HEK293 (cell line): ENCODE measurements around the gene CTCF.
A peak's percentile ranks its signal among the peaks of the same experiment; 100 is the strongest.

Experiments
- CTCF ChIA-PET: fragments of 350-600 bp; formaldehyde crosslinking; extraction: SDS; loops from one replicate; lab custom pipeline; 2021; ENCODE audit warnings: antibody characterized with exemption; lab: Yijun Ruan, JAX
- POLR2A ChIA-PET: fragments of 300-600 bp; formaldehyde crosslinking; extraction: SDS; loops from one replicate; lab custom pipeline; 2020; ENCODE audit warnings: antibody characterized with exemption, inconsistent platforms; lab: Yijun Ruan, JAX
- H3K27ac ChIP-seq: fragments of 200-500 bp; sonication (Bioruptor generic); 2 replicates; pipeline ENCODE4 v1.5.1; 2014; ENCODE audit warnings: low read depth, low read length, control low read depth, inconsistent platforms; ENCODE audit errors: extremely low read depth
- H3K36me3 ChIP-seq, 2 experiments: fragments of 200-500 bp in 1 of 2; sonication (Bioruptor generic) in 1 of 2; 1 replicate in 1 of 2; 2 replicates in 1 of 2; pipeline ENCODE4 v1.5.1; 2014 to 2017; ENCODE audit warnings: inconsistent platforms in 2 of 2, low read length in 2 of 2; ENCODE audit not compliant: control insufficient read depth in 2 of 2, insufficient read depth in 1 of 2
- H3K4me1 ChIP-seq: fragments of 200-500 bp; sonication (Bioruptor generic); 2 replicates; pipeline ENCODE4 v1.5.1; 2014; ENCODE audit warnings: mild to moderate bottlenecking, low read length, inconsistent platforms; ENCODE audit not compliant: control insufficient read depth, insufficient read depth
- H3K4me3 ChIP-seq: 2 replicates; pipeline ENCODE4 v1.5.1; 2011; ENCODE audit warnings: low read depth, mild to moderate bottlenecking, control low read depth, low read length, moderate library complexity
- H3K9me3 ChIP-seq: fragments of 200-500 bp; sonication (Bioruptor generic); 2 replicates; pipeline ENCODE4 v1.5.1; 2014; ENCODE audit warnings: low read depth, low read length, inconsistent platforms; ENCODE audit not compliant: control insufficient read depth, insufficient read depth
- FEZF1 ChIP-seq: fragments of 450-650 bp; formaldehyde crosslinking; IDR thresholded peaks from 2 replicates; pipeline ENCODE4 v1.5.1; 2016; ENCODE audit warnings: missing biosample characterization, missing genetic modification characterization
- KLF1 ChIP-seq: fragments of 450-650 bp; formaldehyde crosslinking; IDR thresholded peaks from 2 replicates; pipeline ENCODE4 v1.5.1; 2016; ENCODE audit warnings: missing biosample characterization, missing genetic modification characterization
- KLF10 ChIP-seq: fragments of 450-650 bp; IDR thresholded peaks from 2 replicates; pipeline ENCODE4 v1.5.1; 2018; ENCODE audit warnings: missing biosample characterization, mild to moderate bottlenecking, missing genetic modification characterization
- KLF8 ChIP-seq: fragments of 450-650 bp; formaldehyde crosslinking; IDR thresholded peaks from 2 replicates; pipeline ENCODE4 v1.5.1; 2016; ENCODE audit warnings: missing biosample characterization, missing genetic modification characterization
- MEIS1 ChIP-seq: sonication (generic); formaldehyde crosslinking; IDR thresholded peaks from 2 replicates; pipeline ENCODE4 v1.8.1; 2022; ENCODE audit warnings: missing genetic modification reagents, mild to moderate bottlenecking, borderline replicate concordance
- SALL2 ChIP-seq: fragments of 450-650 bp; formaldehyde crosslinking; IDR thresholded peaks from 2 replicates; pipeline ENCODE4 v1.5.0; 2017; ENCODE audit warnings: missing biosample characterization, mild to moderate bottlenecking, missing genetic modification characterization, borderline replicate concordance
- WT1 ChIP-seq: fragments of 450-650 bp; formaldehyde crosslinking; IDR thresholded peaks from 2 replicates; pipeline ENCODE4 v1.5.1; 2016; ENCODE audit warnings: missing biosample characterization, missing genetic modification characterization
- ZBTB17 ChIP-seq: fragments of 450-650 bp; formaldehyde crosslinking; IDR thresholded peaks from 2 replicates; pipeline ENCODE4 v1.5.1; 2016; ENCODE audit warnings: missing biosample characterization, missing genetic modification characterization
- ZEB2 ChIP-seq: fragments of 450-650 bp; formaldehyde crosslinking; IDR thresholded peaks from 2 replicates; pipeline ENCODE4 v1.5.1; 2016; ENCODE audit warnings: missing biosample characterization, missing genetic modification characterization
- ZFP37 ChIP-seq: fragments of 450-650 bp; formaldehyde crosslinking; IDR thresholded peaks from 2 replicates; pipeline ENCODE4 v1.5.1; 2016; ENCODE audit warnings: missing biosample characterization, missing genetic modification characterization
- ZNF10 ChIP-seq: fragments of 450-650 bp; formaldehyde crosslinking; IDR thresholded peaks from 2 replicates; pipeline ENCODE4 v1.5.1; 2017; ENCODE audit warnings: missing biosample characterization, missing genetic modification characterization
- ZNF140 ChIP-seq: fragments of 450-650 bp; formaldehyde crosslinking; IDR thresholded peaks from 2 replicates; pipeline ENCODE4 v1.5.1; 2016; ENCODE audit warnings: missing biosample characterization, missing genetic modification characterization
- ZNF146 ChIP-seq: fragments of 450-650 bp; formaldehyde crosslinking; IDR thresholded peaks from 2 replicates; pipeline ENCODE4 v1.5.1; 2016; ENCODE audit warnings: missing biosample characterization, missing genetic modification characterization
- ZNF174 ChIP-seq: fragments of 450-650 bp; formaldehyde crosslinking; IDR thresholded peaks from 2 replicates; pipeline ENCODE4 v1.5.0; 2017; ENCODE audit warnings: missing biosample characterization, mild to moderate bottlenecking, missing genetic modification characterization
- ZNF366 ChIP-seq: fragments of 450-650 bp; formaldehyde crosslinking; conservative IDR thresholded peaks from 2 replicates; pipeline ENCODE4 v1.5.1; 2016; ENCODE audit warnings: missing biosample characterization, missing genetic modification characterization
- ZNF670 ChIP-seq: fragments of 450-650 bp; formaldehyde crosslinking; IDR thresholded peaks from 2 replicates; pipeline ENCODE4 v1.5.1; 2016; ENCODE audit warnings: missing biosample characterization, missing genetic modification characterization, low read depth
- ZNF677 ChIP-seq: fragments of 450-650 bp; IDR thresholded peaks from 2 replicates; pipeline ENCODE4 v1.5.0; 2018; ENCODE audit warnings: missing biosample characterization, mild to moderate bottlenecking, missing genetic modification characterization, moderate library complexity
- TF ChIP-seq, protein P1 (sequence below): fragments of 450-650 bp; formaldehyde crosslinking; IDR thresholded peaks from 2 replicates; pipeline ENCODE4 v1.5.1; 2017; ENCODE audit warnings: missing biosample characterization, missing genetic modification characterization
- TF ChIP-seq, protein P2 (sequence below): fragments of 450-650 bp; formaldehyde crosslinking; IDR thresholded peaks from 2 replicates; pipeline ENCODE4 v1.5.1; 2017; ENCODE audit warnings: missing biosample characterization, missing genetic modification characterization
- TF ChIP-seq, protein P3 (sequence below): fragments of 450-650 bp; formaldehyde crosslinking; IDR thresholded peaks from 2 replicates; pipeline ENCODE4 v1.5.1; 2016; ENCODE audit warnings: missing biosample characterization, missing genetic modification characterization
- TF ChIP-seq, protein P4 (sequence below): fragments of 450-650 bp; formaldehyde crosslinking; IDR thresholded peaks from 2 replicates; pipeline ENCODE4 v1.5.1; 2016; ENCODE audit warnings: missing biosample characterization, missing genetic modification characterization, borderline replicate concordance
- TF ChIP-seq, protein P5 (sequence below): IDR thresholded peaks from 2 replicates; pipeline ENCODE4 v1.6.1; 2011; ENCODE audit warnings: mild to moderate bottlenecking, low read depth, low read length, borderline replicate concordance
- TF ChIP-seq, protein P6 (sequence below): fragments of 450-650 bp; formaldehyde crosslinking; IDR thresholded peaks from 2 replicates; pipeline ENCODE4 v1.5.1; 2016; ENCODE audit warnings: missing biosample characterization, missing genetic modification characterization
- TF ChIP-seq, protein P7 (sequence below): fragments of 450-650 bp; IDR thresholded peaks from 2 replicates; pipeline ENCODE4 v1.5.1; 2018; ENCODE audit warnings: missing biosample characterization, mild to moderate bottlenecking, missing genetic modification characterization

The CTCF gene

DNA sequence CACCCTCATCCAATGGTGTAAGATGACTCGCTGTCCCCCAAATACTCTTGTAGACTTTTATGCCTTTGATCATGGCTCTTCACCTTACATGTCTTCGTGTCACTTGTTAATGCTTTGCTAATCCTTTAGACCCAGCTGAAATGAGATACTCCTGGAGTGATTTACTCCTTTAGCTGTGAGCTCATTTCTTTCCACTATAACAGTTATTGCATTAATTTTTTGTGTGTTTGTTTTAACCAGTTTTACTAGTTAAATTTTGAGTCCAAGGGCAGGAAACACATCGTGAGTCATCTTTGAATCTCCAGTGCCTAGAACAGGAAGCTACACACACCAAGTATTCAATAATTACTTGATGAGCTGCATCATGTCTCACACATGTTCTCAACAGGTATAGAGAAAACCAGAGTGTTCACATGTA is 6.5 kb upstream of the CTCF start (continued):
- TF ChIP-seq, protein P1, sequence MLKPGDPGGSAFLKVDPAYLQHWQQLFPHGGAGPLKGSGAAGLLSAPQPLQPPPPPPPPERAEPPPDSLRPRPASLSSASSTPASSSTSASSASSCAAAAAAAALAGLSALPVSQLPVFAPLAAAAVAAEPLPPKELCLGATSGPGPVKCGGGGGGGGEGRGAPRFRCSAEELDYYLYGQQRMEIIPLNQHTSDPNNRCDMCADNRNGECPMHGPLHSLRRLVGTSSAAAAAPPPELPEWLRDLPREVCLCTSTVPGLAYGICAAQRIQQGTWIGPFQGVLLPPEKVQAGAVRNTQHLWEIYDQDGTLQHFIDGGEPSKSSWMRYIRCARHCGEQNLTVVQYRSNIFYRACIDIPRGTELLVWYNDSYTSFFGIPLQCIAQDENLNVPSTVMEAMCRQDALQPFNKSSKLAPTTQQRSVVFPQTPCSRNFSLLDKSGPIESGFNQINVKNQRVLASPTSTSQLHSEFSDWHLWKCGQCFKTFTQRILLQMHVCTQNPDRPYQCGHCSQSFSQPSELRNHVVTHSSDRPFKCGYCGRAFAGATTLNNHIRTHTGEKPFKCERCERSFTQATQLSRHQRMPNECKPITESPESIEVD (tag by site-specific recombination) = peak; percentile 88
- TF ChIP-seq, protein P2, sequence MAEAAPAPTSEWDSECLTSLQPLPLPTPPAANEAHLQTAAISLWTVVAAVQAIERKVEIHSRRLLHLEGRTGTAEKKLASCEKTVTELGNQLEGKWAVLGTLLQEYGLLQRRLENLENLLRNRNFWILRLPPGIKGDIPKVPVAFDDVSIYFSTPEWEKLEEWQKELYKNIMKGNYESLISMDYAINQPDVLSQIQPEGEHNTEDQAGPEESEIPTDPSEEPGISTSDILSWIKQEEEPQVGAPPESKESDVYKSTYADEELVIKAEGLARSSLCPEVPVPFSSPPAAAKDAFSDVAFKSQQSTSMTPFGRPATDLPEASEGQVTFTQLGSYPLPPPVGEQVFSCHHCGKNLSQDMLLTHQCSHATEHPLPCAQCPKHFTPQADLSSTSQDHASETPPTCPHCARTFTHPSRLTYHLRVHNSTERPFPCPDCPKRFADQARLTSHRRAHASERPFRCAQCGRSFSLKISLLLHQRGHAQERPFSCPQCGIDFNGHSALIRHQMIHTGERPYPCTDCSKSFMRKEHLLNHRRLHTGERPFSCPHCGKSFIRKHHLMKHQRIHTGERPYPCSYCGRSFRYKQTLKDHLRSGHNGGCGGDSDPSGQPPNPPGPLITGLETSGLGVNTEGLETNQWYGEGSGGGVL (tag by site-specific recombination) = 0 out of 2 replicates have a peak, but pooled peaks have one; percentile 26
- TF ChIP-seq ZEB2 (tag by site-specific recombination) (0 out of 2 replicates have a peak, but pooled peaks have one; percentile 49), KLF8 (tag by site-specific recombination) (0 out of 2 replicates have a peak, but pooled peaks have one; percentile 22), SALL2 (tag by site-specific recombination) (no peak), ZNF10 (tag by site-specific recombination) (peak; percentile 73; the same call in 1 of the 2 replicates), ZNF366 (tag by site-specific recombination) (peak; percentile 60)
- TF ChIP-seq, protein P3, sequence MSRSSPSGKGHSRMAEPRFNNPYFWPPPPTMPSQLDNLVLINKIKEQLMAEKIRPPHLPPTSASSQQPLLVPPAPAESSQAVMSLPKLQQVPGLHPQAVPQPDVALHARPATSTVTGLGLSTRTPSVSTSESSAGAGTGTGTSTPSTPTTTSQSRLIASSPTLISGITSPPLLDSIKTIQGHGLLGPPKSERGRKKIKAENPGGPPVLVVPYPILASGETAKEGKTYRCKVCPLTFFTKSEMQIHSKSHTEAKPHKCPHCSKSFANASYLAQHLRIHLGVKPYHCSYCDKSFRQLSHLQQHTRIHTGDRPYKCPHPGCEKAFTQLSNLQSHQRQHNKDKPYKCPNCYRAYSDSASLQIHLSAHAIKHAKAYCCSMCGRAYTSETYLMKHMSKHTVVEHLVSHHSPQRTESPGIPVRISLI (tag by site-specific recombination) = no peak
- TF ChIP-seq, protein P4, sequence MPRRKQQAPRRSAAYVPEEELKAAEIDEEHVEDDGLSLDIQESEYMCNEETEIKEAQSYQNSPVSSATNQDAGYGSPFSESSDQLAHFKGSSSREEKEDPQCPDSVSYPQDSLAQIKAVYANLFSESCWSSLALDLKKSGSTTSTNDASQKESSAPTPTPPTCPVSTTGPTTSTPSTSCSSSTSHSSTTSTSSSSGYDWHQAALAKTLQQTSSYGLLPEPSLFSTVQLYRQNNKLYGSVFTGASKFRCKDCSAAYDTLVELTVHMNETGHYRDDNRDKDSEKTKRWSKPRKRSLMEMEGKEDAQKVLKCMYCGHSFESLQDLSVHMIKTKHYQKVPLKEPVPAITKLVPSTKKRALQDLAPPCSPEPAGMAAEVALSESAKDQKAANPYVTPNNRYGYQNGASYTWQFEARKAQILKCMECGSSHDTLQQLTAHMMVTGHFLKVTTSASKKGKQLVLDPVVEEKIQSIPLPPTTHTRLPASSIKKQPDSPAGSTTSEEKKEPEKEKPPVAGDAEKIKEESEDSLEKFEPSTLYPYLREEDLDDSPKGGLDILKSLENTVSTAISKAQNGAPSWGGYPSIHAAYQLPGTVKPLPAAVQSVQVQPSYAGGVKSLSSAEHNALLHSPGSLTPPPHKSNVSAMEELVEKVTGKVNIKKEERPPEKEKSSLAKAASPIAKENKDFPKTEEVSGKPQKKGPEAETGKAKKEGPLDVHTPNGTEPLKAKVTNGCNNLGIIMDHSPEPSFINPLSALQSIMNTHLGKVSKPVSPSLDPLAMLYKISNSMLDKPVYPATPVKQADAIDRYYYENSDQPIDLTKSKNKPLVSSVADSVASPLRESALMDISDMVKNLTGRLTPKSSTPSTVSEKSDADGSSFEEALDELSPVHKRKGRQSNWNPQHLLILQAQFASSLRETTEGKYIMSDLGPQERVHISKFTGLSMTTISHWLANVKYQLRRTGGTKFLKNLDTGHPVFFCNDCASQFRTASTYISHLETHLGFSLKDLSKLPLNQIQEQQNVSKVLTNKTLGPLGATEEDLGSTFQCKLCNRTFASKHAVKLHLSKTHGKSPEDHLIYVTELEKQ = no peak

DNA sequence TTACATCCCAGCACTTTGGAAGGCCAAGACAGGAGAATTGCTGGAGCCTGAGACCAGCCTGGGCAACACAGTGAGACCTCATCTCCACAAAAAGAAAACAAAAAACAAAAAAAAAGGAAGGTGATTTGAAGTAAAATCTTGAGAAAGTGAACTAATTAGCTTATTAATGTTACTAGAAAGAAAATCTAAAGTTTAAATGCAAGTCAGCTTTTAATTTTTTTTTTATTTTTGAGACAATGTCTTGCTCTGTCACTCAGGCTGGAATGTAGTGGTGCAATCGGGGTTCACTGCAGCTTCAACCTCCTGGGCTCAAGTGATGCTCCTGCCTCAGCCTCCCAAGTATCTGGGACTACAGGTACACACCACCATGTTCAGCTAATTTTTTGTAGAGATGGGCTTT is 3.5 kb upstream of the CTCF start:
- Histone ChIP-seq H3K4me3 (no peak overlapping the region), H3K9me3 (no peaks in the 10 kb centered on the region), H3K36me3 (no peaks in the 10 kb centered on the region), H3K27ac (no peak overlapping the region), H3K4me1 (peaks cover 4% of the 10 kb centered on the region; the same call in 1 of the 2 replicates)
- CTCF ChIA-PET = interaction anchor here (0.6 to 2.0 kb wide), 8 partner anchors 12 to 1470 kb away, joined by 3 to 18 read pairs (median 4); no protein-coding TSS in a partner anchor
- POLR2A ChIA-PET = no interaction called here
- TF ChIP-seq ZBTB17 (tag by site-specific recombination) (no peak), ZNF10 (tag by site-specific recombination) (no peak), ZNF670 (tag by site-specific recombination) (no peak), KLF10 (tag by site-specific recombination) (no peak), ZNF146 (tag by site-specific recombination) (no peak), WT1 (no peak), ZNF174 (tag by site-specific recombination) (no peak), ZFP37 (tag by site-specific recombination) (no peak), FEZF1 (tag by site-specific recombination) (no peak), ZNF677 (no peak), MEIS1 (CRISPR knock-in tag) (no peak), ZNF140 (tag by site-specific recombination) (no peak), KLF1 (no peak)
- TF ChIP-seq, protein P5, sequence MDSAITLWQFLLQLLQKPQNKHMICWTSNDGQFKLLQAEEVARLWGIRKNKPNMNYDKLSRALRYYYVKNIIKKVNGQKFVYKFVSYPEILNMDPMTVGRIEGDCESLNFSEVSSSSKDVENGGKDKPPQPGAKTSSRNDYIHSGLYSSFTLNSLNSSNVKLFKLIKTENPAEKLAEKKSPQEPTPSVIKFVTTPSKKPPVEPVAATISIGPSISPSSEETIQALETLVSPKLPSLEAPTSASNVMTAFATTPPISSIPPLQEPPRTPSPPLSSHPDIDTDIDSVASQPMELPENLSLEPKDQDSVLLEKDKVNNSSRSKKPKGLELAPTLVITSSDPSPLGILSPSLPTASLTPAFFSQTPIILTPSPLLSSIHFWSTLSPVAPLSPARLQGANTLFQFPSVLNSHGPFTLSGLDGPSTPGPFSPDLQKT = no peak
- TF ChIP-seq, protein P6, sequence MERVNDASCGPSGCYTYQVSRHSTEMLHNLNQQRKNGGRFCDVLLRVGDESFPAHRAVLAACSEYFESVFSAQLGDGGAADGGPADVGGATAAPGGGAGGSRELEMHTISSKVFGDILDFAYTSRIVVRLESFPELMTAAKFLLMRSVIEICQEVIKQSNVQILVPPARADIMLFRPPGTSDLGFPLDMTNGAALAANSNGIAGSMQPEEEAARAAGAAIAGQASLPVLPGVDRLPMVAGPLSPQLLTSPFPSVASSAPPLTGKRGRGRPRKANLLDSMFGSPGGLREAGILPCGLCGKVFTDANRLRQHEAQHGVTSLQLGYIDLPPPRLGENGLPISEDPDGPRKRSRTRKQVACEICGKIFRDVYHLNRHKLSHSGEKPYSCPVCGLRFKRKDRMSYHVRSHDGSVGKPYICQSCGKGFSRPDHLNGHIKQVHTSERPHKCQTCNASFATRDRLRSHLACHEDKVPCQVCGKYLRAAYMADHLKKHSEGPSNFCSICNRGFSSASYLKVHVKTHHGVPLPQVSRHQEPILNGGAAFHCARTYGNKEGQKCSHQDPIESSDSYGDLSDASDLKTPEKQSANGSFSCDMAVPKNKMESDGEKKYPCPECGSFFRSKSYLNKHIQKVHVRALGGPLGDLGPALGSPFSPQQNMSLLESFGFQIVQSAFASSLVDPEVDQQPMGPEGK (tag by site-specific recombination) = no peak
- TF ChIP-seq, protein P7, sequence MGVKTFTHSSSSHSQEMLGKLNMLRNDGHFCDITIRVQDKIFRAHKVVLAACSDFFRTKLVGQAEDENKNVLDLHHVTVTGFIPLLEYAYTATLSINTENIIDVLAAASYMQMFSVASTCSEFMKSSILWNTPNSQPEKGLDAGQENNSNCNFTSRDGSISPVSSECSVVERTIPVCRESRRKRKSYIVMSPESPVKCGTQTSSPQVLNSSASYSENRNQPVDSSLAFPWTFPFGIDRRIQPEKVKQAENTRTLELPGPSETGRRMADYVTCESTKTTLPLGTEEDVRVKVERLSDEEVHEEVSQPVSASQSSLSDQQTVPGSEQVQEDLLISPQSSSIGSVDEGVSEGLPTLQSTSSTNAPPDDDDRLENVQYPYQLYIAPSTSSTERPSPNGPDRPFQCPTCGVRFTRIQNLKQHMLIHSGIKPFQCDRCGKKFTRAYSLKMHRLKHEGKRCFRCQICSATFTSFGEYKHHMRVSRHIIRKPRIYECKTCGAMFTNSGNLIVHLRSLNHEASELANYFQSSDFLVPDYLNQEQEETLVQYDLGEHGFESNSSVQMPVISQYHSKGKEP (tag by site-specific recombination) = no peak
